HuH-7 (cell line): ENCODE measurements around the gene DOCK4.

Source experiments
- DNase-seq: peaks from one replicate; pipeline ENCODE4 v3.0.0; 2011; ENCODE audit warnings: low spot score

The DOCK4 gene

GRCh38 chr7:112005205-112005775 lies 200.9 kb downstream of the DOCK4 start:
- DNase-seq: no peak

DNA sequence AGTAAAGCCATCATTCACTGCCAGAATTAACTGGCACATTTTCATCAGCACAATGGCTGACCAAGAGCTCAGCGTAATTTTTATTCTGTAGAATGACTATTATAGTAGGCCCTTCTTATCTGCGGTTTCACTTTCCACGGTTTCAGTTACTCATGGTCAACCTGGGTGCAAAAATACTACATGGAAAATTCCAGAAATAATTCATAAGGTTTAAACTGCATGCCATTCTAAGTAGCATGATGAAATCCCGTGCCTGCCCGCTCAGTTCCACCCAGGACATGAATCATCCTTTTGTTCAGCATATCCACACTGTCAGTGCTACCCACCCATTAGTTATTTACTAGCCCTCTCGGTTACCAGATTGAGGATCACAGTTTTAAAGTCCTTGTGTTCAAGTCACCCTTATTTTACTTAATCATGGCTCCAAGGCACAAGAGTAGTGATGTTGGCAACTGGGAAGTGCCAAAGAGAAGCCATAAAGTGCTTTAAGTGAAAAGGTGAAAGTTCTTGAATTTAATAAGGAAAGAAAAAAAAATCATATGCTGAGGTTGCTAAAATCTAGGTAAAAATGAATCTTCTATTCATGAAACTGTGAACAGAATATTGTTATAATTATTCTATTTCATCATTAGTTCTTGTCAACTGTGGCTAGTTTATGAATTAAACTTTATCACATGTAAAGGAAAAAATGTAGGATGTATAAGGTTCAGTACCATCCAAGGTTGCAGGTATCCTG lies 204.9 kb downstream of the DOCK4 start:
- no peak for DNase-seq

DNA sequence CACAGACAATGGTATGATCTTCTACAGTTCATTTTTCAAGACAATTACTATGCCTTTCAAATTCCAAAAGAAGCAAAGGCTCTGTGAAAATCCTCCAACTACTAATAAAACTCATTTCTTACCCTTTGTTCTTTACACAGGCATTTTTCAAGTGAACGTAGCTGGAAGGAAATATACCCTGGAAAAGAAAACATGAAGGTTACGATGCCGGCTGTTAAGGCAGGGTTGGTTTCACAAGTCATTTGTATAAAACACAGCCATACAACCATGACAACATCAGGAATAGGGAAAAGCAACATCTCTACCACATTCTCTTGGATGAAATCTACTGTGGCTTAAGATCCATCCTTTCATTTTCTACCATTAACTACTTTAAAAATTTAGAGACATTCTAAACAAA lies 207.9 kb downstream of the DOCK4 start:
- DNase-seq: no peak

- DNase-seq: no peak
These were observed 208.7 kb downstream of the DOCK4 start for GRCh38 chr7:111997546-111997945.

- no peak for DNase-seq
These were observed 213.6 kb downstream of the DOCK4 start for GRCh38 chr7:111992601-111993000.

GRCh38 chr7:111990643-111991042 lies 215.6 kb downstream of the DOCK4 start:
- no peak for DNase-seq

- no peak for DNase-seq
These were observed 218.3 kb downstream of the DOCK4 start for GRCh38 chr7:111987886-111988285.

DNA sequence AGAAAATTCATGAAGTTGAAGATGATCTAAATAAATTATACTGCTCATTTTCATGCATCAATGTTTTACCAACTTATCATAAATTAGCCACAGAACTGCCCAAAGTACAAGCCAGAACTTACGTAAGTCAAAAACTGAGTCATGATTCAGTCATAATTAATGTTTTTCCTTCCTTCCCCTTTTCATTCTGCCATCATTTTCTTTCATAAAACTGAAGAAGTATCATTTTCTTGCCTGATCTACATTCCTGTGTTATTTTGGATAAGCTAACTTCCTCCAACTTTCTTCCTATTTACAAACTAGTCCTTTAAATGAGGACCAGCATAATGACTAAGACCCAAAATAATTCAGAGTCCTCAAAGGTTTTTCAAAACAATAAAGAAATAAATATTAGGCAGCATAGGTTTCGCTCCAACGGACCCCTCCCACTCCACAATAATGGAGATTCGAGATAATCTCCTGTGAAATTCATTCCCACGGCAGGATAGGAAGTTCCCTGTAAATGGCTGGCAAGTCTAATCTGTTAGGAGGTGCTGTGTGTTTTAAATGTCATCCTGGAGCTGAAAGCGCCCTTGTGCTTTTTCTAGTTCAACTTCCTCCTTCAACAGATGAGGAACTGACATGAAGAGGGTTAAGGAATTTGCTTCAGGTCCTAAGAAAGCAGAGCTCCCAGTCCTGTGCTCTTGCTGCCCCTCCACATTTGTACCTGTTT lies 218.9 kb downstream of the DOCK4 start:
- DNase-seq: no peak

DNA sequence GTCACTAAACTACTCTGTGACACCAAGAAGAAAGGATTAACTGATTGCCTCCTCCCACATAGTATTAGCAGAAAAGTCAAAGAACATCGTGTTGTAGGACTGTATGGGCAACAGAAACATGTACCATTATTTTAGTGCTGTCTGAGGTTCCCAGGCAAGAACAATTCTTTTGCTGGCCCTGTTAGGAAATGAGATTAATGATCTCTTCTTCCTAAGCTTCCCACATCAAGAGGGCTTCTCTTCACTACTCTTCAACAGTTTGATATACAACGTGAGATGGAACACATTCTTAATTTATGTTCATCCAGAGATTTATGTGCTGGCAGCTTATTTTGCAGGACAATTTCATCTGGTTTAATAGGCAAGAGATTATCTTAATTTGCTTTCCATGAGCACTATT lies 219.6 kb downstream of the DOCK4 start:
- no peak for DNase-seq

- no peak for DNase-seq
These were observed 220.4 kb downstream of the DOCK4 start for GRCh38 chr7:111985798-111986197.

GRCh38 chr7:111982804-111983203 lies 223.4 kb downstream of the DOCK4 start:
- DNase-seq: no peak

DNA sequence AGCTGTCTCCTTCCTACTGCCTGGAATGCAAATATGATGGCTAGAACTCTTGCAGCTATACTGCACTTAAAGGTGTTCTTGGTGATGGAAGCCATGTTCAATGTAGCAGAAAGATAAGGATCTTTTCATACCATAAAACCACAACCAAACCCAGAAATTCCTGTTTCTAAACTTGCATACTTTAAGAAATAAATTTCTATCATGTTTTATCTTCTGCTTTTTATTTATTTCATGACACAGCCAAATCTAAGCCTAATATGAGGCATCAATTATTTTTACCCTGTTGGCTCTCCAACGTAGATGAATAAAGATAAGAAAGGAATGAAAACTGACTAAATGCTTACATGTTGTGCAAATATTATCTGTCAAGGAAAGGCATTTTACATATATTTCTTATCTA lies 224.1 kb downstream of the DOCK4 start:
- no peak for DNase-seq

DNA sequence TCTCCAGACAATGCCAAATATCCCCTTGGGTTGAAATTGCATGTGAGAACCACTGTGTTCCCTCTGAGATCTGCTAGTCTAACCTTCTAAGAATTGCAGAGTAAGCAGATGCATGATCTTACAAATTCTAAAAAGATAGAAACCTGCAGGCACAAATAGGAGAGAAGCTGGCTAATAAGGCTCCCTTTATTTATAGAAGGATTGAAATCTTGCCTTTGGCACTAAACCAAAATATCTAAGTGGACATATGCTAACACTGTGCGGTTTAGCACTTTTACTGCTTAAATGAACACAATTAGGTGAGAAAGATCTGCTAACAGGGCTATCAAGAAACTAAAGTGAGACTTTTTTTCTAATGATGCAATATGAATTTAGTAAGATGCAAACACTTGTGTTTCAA lies 225.5 kb downstream of the DOCK4 start:
- no peak for DNase-seq

- DNase-seq: no peak
These were observed 230.9 kb downstream of the DOCK4 start for GRCh38 chr7:111975346-111975745.

DNA sequence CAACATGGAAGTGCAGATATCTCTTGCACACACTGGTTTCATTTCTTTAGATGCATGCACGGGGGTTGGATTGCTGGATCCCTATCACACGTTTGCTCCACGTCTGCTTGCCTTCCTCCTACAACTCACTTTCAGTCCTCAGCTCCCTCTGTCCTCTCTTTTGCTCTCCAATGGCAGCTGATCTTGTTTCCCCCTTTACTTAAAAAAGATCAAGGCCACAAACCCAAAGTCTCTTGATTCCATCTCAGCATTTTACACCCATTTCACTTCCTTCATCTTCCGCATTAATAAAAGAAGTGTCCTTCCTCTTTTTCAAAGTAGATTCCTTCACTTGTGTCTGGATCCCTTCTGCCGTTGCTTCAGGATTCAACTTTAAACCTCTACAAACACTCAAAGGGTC lies 245.2 kb downstream of the DOCK4 start:
- DNase-seq: no peak

DNA sequence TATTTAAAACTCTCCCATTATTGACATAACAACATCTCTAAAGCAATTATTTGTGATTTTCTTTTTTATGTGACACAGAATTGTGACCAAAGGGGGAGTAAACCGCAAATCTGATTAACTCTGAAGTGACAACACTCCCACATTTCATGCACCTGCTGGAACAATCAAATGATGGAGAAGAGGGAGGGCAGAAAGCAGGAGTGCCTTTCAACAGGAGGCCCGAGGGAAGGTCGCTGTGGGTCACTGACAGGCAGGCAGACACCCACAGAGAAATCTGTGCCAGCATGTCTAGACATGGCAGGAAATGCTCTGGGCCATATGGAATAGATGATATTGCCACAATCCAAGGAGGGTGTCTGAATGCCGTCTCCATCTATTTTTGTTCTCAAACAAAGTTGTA lies 247.3 kb downstream of the DOCK4 start:
- no peak for DNase-seq

GRCh38 chr7:111958431-111958830 lies 247.8 kb downstream of the DOCK4 start:
- no peak for DNase-seq

DNA sequence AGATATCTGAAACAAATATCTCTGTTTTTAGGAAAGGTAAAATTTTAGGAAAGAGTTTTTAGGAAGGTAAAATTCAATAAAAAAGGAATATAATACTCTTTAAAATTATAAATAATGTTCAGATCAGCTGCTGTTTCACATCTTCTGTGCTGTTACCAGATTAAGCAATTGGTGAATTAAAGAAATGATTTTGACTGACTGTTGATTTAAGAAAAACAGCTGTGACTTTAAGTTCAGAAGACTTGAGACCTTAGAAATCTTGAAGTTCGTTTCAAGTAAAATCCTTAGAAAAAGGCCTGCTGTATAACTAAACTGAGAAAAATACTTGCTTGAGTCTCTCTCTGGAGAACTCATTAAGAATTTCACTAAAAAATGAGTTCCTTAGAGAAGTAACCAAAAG lies 250.6 kb downstream of the DOCK4 start:
- DNase-seq: no peak

GRCh38 chr7:111954474-111955381 lies 251.5 kb downstream of the DOCK4 start:
- DNase-seq: no peak

- DNase-seq: no peak
These were observed 252.1 kb downstream of the DOCK4 start for GRCh38 chr7:111954056-111954455.

GRCh38 chr7:111953611-111954010 lies 252.6 kb downstream of the DOCK4 start:
- peak; percentile 31 for DNase-seq

DNA sequence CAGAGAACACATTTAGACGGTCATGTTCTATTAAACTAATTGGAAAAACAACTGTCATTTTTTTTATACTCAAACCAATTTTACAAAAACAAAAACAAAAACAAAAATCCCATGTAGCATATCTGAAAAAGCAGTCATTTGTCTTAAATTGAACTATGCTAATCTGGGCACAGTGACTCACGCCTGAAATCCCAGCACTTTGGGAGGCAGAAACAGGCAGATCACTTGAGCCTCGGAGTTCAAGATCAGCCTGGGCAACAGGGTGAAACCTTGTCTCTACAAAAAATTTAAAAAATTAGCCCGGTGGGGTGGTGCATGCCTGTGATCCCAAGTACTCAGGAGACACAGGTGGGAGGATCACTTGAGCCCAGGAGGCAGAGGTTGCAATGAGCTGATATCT lies 253.4 kb downstream of the DOCK4 start:
- DNase-seq: no peak
